GM19438 (cell line): Measurements from ENCODE around the gene ACSBG1.
"Not testable (repeated sequence)": the region's sequence is repeated elsewhere in the genome, so short reads cannot be mapped to it uniquely, and the experiment has no call there.

ENCODE experiments used
- ATAC-seq: cut with Tn5 transposase; IDR thresholded peaks from one replicate; pipeline ENCODE4 v1.9.1; 2021; ENCODE audit warnings: low read depth; ENCODE audit not compliant: unreplicated experiment

The ACSBG1 gene

DNA sequence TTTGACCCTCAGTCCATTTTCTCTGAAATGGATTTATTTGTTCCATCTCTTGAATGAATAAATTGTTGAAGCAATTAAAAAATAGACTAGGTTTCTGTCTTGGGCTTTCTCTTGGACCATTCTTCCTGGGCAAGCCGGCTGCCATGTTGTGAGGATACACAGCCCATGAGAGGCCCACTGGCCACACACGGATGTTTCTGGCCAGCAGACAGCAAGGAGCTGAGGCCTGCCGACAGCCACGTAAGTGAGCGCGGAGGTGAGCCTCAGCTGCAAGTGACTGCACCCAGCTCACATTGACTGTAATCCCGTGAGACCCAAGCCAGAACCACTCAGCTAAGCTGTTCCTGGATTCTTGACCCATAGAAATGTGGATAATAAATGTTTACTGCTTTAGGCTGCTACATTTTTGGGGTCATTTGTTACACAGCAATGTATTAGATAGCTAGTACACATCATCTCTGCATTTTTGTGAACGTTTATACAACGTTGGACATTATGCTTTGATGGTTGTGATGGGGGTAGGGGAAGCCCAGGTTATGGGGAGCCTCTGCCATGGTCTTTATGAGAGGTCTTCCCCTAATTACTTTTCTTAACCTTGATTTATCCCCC, 62.4 kb downstream of the ACSBG1 start:
- ATAC-seq = no peak

DNA sequence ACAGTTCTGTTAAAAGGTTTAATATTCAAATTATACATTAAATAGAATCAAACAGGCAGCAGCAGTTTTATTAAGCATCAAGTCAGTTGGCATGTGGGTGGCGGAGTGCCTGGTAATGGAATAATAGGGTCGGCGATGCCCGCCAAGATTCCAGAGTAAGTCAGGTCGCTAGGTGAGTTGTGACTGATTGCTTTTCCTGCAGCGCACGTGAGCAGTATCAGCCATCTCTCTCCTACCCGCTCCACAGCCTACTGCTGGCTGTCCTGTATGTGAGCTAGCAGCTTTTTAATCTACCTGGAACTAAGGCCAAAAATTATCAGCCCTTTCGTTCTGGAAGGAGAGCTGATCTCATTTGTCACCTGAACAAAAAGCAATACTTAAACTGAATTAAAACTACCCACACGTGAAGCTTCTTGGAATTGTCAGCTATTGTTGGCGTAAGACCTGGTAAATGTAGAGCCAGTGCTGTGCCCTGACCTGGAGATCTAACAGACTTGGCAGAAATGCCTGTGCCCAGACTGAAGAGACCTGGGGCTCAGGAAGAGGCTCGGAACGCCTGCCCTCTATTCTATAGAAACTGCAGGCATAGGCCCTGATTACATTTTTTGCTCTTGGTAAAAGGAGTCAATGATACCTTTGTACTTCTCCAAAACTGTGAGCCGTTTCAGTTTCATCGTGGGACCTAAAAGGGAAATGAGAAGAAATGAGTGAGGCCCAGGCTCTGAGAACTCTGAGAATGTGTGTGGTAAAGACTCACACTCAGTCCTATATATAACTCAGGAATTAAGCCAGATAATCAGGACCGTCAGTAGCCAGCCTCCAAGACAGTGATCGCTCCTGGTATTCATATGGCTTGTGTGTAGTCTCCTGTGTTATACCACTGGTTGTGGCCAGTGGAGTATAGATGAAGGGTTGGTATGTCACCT, 63.3 kb downstream of the ACSBG1 start:
- peak; percentile 55 for ATAC-seq

DNA sequence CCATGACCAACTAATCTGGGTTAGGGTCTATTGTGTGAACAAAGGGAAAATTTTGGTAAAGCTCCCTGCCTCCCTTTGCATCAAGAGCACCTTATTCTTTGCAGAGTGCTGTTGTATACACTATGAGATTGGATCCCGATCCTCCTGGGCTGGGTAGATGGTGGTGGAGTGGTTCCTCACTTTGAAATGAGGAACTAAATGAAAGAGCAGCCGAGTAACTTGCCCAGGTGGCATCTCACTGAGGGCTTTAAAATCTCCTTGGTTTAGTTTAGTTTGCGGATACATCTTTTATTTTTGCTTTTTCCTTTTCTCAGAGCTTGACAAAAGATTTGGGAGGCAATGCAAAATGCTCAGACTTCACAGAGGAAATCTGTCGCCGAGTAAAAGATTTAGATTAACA, 65.8 kb downstream of the ACSBG1 start:
- ATAC-seq = no peak

DNA sequence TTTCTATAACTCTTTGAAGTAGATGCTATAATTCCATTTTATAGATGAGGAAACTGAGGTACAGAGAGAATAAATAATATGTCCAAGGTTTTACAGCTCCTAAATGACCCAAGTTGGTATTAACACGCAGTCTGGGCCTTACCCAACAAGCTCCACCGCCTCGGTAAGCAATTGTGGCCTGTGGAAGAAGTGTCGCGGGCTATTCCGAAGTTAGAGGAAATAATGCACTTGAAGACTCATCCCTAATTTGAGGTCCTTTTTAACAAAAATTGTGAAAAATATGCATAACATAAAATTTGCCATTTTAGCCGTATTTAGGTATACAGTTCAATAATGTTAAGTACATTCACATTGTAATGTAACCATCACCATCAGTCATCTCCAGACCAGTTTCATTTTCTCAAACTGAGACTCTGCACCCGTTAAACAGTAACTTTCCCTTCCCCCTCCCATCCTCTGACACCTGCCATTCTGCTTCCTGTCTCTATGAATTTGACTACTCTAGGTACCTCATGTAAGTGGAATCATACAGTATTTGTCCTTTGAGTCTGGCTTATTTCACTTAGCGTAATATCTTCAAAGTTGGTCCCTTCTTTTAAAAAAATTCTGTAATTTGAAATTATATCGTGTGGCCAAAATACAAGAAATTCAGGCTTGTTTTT, 67.0 kb downstream of the ACSBG1 start:
- peak; percentile 69 for ATAC-seq

DNA sequence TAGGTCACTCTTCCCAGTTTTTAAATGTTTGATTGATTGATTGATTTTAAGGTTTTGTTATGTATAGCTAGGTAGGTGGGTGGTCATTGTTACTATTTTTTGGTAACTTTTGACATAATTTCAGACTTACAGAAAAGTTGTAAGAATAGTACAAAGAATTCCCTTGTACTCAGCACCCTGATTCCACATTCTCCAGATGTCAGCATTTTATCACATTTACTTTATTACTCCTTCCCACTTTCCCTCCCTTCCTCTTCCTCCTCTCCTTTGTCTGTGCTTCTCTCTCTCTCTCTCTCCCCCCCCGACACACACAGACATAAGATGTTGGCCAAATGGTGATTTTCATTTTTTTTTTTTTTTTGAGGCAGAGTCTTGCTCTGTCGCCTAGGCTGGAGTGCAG, 70.4 kb downstream of the ACSBG1 start:
- ATAC-seq = no peak

DNA sequence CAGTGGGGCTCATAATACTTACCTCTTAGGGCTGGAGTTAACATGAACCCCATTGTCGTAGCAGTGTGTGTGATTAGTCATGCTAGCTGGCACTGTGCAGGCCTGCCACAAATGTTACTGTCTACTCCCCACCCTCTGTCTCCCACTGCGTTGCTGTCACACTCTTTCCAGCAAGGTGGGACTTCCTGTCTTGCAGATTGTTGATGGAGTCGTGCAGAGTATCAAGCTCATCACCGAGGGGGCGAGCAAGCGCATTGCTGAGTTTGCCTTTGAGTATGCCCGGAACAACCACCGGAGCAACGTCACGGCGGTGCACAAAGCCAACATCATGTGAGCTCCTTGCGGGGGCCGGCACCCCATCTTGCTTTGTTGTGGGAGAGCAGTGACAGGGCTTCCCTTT, 72.3 kb downstream of the ACSBG1 start:
- ATAC-seq = no peak

DNA sequence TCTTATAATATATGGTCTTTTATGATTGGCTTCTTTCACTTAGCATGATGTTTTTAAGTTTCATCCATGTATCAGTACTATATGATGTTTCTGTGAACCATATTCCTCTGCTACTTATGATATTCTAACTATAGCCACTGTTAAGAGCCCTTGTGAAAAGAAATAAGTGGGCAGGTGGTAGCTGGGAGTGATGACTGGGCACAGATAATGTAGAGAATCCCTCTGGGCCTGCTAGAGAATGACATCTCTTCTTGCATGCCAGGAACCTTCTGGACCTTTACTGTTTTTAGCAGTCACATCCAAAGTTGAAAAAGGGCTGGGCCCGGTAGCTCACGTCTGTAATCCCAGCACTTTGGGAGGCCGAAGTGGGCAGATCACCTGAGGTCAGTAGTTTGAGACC, 75.0 kb downstream of the ACSBG1 start:
- ATAC-seq = no peak

DNA sequence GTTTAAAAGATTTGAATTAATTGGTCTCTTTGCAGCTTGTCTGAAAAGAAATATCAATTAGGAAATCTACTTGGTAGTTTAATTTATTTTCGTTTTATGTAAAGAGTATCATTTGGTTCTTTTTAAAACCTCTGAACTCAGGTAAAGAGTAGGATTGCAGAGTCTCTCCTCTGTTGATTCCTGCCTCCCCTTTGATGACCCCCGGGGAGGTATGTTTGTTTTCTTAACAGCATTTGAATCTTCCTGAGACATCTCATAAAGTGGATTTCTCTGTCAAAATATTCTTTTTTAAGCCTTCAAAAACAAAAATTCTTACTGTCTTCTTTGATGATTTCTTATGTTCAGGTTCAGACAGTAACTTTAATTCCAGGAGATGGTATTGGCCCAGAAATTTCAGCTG, 77.2 kb downstream of the ACSBG1 start:
- no peak for ATAC-seq

DNA sequence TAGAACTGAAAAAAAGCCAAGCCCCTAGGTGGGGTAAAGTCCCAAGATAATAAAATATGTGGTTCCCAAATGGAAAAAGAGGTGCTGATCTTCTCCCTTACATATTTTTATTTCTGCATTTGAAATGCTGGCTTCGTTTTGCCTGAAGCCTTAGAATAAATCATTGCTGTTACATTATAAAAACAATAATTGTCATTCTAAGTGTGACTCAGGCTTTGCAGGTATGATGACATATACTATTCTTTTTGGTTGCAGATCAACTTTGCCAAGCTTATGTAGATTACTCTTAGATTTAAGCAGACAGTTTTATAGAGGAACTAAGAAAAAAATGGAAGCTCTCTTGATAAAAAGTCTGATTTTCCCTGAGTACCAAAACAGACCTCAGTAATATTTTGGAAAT, 77.7 kb downstream of the ACSBG1 start:
- no peak for ATAC-seq

DNA sequence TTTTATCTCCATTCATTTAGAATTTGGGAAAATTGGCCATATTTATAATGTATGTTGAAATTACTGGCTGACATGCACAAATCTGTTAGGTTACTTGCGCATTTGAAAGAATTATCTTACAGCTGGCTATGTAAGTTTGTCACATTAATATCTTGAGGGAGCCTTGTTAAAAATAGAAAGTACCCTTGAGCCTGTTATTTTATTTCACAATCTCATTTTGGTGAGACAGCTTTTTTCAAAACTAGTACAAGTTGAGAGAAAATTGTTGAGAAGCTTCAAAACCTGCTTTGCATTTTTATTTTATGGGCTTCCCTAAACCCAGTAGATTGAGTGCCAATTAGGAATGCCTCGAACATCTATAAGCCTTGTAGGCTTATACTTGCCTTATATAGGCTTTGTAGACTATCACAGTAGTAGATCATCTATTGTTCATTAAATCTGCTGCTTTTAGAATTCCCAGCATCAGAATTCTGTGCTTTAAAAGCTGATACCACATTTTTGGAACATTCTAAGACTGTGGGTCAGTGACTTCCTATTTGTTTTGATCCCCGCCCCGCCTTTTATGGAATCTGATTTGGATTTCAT, 78.9 kb downstream of the ACSBG1 start:
- ATAC-seq = no peak

DNA sequence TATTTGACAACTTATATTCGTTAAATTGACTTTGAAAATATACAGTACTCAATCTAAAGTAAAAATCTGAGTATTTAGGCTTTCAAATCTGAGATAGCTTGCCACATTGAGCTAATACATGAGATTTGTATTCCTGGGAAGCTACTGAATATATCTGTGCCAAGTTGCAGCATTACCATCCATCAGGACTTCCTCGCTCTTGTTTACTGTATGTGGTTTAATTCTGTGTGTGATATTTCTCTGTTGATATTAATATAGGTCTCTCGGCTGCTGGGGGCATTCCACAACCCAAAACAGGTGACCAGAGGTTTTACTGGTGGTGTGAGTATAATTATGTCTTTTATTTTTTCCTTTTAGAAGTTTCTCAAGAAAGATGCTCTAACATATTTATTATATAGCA, 79.4 kb downstream of the ACSBG1 start:
- no peak for ATAC-seq

DNA sequence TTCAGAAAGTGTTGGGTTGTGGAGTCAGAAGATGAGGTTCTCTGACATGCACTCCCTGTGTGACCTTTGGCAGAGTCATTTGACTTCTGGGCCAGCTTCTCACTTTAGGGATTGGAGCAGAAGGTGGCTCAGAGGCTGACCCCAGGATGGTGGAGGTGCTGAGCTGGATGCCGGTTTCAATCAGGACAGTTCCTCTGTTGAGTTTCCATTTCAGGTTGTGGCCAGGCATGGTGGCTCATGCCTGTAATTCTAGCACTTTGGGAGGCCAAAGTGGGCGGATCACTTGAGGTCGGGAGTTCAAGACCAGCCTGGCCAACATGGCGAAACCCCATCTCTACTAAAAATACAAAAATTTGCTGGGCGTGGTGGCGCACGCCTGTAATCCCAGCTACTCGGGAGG, 83.3 kb downstream of the ACSBG1 start:
- ATAC-seq = not testable (repeated sequence)

DNA sequence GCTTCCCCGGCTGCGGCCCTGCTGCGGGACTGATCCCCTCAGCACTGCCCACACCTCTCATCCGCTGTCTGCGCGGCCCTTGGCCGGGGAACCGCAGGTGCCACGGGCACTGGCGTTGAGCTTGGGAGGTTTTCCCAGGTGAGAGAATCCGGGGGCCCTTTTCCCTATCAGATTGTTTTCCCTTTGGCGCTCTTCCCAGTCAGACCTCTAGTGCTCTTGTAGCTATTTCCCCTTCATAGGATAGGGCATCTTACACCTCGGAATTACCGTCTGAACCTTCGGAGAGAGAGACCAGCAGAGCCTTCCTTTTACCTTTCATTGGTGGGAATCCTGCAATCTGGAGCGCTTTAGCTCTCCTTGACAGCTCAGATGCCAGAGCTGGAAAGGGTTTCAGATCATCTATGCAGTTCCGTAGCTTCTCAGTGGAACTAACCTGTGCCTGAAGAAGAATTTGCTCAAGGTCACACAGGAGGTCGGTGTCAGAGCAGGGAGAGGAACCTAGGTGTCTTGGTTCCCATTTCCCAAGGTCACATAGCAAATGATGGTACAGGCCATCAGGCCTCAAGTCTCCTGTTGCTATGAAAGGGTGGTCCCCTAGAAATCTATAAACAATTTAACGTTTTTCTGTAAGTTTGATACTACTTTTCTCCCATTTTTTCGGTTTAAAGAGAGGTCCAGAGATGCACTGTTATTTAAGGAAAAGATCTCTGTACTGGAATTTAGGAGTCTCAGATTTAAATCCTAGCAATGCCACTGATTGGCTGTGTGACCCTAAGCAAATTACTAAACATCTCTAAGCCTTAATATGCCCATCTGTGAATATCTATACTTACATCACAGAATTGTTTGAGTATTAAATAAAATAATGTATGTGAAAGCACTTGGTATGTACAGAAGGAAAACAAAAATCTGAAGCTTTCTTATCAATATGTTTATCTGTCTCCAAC, 84.3 kb downstream of the ACSBG1 start:
- ATAC-seq = peak; percentile 50

DNA sequence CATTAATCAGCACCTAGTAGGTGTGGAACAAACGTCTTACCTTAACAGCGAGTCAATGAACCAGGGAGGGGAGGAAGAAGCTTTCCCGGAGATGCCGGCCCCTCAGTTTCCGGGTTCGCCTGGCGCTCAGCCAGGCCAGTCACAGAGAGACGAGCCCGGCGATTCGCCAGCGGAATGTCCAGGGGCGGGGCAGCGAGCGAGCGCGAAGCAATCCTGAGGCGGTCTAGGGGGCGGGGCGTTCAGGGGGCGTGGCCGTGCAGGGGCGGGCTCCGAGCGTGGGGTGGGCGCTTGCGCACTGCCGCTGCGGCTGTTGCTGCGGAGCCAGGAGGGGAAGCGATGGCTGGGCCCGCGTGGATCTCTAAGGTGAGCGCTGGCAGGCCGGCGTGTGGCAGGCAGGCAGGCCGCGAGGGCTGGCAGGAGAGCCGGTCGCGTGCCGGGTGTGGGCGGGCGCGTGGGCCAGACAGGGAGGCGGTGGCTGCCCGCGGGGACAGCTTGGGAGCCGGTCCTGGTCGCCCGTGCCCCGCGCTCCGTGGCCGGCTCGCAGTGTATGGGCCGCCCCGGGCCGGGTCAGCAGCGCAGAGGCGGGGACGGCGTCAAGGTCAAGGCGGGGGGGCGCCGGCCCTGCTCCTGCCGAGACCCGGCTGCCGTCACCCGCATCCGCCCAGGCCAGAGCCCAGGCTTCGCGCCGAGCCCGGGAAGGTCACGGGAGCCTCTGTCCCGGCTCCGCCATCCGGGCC, 85.1 kb downstream of the ACSBG1 start, which contains the start of gene IDH3A:
IDH3A (plus strand) TSS at position 295 of the 737 bp plus-strand sequence; CDS start at position 337, 42 bp downstream.
- ATAC-seq = peak; percentile 72

DNA sequence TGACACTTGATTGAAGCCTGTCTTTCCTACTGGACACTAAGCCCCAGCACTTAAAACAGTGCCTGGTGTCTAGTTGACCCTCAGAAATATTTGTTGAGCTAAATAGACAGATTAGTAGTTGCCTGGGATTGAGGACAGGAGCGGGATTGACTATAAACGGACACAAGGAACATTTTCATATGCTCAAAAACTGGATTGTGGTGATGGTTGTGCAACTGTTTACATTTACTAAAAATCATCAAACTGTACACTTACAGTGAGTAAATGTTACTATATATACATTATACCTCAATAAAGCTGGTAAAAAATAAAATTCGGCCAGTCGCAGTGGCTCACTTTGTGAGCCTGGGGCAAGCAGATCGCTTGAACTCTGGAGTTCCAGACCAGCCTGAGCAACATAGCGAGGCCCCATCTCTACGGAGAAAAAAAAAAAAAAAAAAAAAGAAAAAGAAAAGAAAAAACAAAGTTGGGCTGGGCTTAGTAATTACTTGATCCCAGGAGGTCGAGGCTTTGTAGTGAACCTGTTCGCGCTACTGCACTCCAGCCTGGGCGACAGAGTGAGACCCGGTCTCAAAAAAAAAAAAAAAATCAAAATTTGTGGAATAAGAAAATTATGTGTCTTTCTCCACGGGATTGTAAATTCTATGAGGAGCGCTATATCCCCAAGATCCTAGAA, 85.8 kb downstream of the ACSBG1 start:
- no peak for ATAC-seq

DNA sequence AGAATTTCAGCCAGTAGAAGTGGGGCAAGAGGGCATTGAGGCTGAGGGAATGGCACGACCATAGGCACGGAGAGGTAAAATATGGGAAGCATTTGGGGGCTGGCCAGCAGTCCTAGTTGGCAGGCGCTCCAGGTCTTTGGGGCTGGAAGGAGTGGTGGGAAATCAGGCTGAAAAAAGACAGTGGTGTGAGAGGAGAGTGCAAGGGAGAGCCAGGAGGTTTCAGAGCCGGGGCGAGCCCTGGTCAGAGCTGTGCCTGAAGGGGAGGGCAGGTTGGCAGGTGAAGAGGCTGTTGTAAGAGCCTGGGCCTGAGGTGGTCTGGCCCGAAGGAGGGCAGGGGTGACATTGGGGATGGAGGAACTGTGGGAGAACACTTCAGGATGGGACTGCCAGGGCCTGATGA, 86.8 kb downstream of the ACSBG1 start:
- ATAC-seq = no peak

DNA sequence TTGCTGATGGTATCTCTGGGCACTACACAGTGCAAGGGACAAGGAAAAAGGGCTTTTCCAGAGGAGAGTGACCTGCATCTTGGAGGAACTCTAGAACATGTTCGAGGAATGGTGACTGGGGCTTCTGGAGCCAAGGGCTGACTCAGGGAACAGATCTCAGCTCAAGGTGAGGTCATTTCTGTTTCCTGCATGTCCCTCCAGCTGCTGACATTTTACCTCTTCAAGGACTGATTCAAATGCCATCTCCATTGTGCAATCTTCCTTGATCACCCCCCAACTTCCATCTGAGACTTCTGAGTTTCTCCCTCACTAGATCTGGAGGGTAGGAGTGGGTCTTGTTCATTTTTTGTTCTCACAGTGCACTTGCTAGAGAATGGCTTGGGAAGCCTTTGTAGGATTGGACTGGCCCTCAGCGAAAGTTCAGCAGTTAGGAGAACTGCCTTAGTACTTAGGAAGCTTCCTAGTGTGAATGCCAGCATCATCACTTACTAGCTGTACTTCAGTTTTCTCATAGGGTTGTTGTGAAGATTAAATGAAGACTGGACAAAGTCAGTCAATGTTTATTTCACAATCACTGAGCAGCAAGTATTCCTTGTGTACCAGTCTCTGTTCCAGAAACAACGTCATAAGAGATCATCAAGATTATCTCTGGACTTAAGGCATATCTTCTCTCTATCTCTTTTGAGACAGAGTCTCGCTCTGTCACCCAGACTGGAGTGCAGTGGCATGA, 87.8 kb downstream of the ACSBG1 start:
- no peak for ATAC-seq

DNA sequence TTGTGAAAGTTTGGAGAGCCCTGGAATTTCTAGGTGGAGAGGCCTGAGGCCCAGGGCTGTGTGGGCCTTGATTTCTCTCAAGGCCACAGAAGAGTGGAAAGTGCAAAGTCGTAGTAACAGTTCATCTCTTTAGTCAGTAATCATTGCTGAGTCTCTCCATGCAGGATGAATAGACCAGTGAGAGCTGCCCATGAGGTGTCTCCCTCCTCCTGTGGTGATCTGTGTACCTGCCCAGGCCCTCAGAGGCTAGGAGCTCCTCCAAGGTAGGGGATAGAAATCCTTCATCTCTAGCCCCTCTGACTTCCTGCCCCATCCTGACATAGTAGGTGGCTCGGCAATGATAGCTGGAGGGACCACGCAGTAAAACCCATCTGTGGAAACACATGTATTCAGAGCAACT, 92.0 kb downstream of the ACSBG1 start:
- no peak for ATAC-seq
